Caki2 (cell line): ENCODE data around the gene BTBD19. TPM values are rescaled to one million over a fixed set of nuclear protein-coding genes. Genes with fewer than 3 reads are reported as not detected.
"Not testable (repeated sequence)": the region's sequence is repeated elsewhere in the genome, so short reads cannot be mapped to it uniquely, and the experiment has no call there.

Source experiments
- DNase-seq: peaks from one replicate; pipeline ENCODE4 v3.0.0-alpha.2; 2015; ENCODE audit warnings: low read depth
- in situ Hi-C: cut with HindIII; loops from 2 replicates; pipeline ENCODE4 v1.10.0; 2016; ENCODE audit warnings: low sequenced_read_pairs, low pct_unique_long_range_greater_than_20kb, mixed read lengths
- total RNA-seq: library from RNA; depleted of rRNA; stranded (reverse); fragments of >200 nt; shearing (Covaris generic); gene quantifications from 2 replicates; pipeline ENCODE4 v1.2.3, GENCODE V29; 2014; ENCODE audit warnings: low replicate concordance; rRNA removed

The BTBD19 gene, protein sequence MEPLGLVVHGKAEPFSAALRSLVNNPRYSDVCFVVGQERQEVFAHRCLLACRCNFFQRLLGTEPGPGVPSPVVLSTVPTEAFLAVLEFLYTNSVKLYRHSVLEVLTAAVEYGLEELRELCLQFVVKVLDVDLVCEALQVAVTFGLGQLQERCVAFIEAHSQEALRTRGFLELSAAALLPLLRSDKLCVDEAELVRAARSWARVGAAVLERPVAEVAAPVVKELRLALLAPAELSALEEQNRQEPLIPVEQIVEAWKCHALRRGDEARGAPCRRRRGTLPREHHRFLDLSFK
- 1.7 and 1.9 TPM in 2 replicates for total RNA-seq

DNA sequence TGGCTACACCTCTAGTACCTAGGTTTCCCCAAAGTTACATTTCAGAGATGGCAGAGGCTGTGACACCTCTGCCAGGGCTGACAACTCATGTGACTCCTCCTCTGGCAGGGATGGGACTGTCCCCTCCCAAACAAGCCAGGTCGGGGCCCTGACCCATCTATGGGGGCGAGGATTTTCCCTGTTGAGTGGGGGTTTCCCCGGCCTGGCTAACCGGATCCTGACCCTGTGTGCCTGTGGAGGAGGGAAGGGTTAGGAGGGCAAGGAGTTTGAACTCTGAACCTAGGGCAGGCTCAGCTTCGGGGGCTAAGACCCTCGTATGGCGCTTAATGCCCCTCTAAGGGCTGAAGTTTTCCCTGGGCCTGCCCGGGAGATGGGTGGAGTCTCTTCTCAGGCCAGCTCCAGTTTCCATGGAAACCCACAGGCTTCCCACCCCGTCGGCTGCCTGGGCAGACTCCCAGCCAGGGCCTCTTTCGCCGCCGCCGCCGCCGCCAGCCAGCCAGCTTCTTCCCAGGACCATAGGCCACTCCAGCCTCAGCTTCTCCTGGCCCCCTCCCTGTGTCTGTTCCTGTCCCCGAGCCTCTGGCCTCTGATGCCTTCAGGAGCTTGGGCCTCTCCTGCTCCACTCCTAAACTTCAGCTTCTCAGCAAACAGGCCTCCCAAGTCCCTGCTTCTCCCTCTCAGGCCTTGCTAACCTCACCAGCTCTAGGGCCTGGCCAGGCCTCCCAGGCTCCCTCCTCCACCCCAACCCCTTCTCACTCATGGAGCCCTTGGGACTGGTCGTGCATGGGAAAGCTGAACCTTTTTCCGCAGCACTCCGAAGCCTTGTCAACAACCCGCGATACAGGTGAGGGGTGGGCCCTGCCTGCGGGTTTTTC, at the start of gene BTBD19:
Gene BTBD19, plus strand, starts transcription at position 461 of the 875 bp plus-strand sequence. Its CDS starts 298 bp downstream, at position 759.
- in situ Hi-C loops, result no loop called here

DNA sequence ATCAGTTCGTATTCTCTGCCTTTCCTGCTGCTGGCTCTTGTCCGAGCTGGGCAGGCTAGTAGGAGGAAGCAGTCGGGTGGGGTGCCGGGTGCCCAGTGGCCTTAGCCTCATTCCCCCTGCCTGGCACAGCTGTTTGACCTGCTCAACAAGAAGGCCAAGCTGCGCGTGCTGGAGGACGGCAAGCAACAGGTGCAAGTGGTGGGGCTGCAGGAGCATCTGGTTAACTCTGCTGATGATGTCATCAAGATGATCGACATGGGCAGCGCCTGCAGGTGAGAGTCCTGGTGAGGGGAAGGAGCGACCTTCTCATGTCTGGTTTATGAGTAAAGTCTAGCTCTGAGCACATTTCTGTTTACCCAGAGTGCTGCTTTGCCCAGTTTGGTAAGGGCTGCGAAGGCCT, 49.2 kb upstream of the BTBD19 start:
- no peak for DNase-seq

More for the DNA sequence above, at the start of gene BTBD19:
- peak; percentile 80 for DNase-seq

DNA sequence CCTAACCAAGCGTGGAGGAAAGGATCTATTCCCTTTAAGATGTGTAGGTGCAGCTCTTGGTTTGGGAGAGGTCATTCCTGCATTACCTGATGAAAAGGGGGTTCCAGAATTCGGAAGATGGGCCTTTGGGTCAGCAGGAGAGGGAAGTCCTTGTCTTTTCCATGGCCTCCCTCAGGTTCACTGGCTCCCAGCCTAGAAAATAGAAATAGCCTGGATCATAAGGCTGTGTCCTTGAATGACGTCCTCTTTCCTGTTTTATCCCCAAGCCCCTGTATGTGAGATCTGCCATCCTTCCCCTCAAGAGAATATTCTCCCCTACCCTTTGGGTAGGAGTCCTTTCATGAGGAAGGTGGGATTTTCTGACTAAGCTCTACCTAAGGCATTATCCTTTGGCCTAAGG, 47.4 kb upstream of the BTBD19 start:
- DNase-seq, result no peak
- in situ Hi-C loops, result no loop called here

More for the DNA sequence above, 49.2 kb upstream of the BTBD19 start:
- in situ Hi-C loops, result no loop called here

- DNase-seq, in situ Hi-C loops: not testable (repeated sequence)
Measured at GRCh38 chr1:44766421-44766820, 41.9 kb upstream of the BTBD19 start.

GRCh38 chr1:44775078-44775929, 33.0 kb upstream of the BTBD19 start, which contains the start of gene RPS8:
RPS8 (plus strand) TSS chr1:44775540; CDS start chr1:44775597, 57 bp downstream.
- in situ Hi-C loops, result no loop called here
- DNase-seq, result peak; percentile 88

DNA sequence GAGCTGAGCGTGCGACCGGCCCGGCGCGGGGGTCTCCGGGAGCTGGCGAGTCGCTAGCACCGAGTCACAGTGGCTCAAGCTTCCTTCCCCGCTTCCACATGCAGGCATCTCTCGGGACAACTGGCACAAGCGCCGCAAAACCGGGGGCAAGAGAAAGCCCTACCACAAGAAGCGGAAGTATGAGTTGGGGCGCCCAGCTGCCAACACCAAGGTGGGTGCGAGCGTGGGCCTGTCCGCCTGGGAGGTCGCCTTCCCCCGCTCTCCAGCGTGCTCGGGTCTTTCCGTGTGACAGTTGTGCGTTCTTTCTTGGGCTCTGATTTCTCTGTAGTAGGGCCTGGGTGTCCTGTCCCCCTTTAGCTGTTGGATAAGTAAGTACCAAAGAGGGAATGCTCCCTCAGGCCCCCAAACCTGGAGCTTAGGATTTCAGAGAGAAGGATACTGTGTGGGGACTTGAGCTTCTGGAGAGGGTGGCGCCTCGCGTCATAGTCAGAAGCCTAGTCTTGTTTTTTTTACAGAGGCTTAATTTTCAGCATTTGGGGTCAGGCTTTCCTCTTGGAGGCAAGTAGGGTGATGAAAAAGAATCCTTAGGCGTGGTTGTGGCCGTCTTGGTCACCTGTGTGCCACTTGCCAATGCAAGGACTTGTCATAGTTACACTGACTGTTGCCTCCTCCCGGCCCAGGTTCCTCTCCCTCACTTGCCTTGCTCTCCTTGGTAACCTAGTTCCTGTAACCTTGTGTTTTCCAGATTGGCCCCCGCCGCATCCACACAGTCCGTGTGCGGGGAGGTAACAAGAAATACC, 32.2 kb upstream of the BTBD19 start:
- peak; percentile 34 for DNase-seq
- in situ Hi-C loops, result no loop called here

GRCh38 chr1:44776730-44777068, 31.6 kb upstream of the BTBD19 start:
- in situ Hi-C loops, result no loop called here
- DNase-seq, result no peak

GRCh38 chr1:44777547-44777946, 30.8 kb upstream of the BTBD19 start:
- in situ Hi-C loops, result no loop called here
- DNase-seq, result no peak

DNA sequence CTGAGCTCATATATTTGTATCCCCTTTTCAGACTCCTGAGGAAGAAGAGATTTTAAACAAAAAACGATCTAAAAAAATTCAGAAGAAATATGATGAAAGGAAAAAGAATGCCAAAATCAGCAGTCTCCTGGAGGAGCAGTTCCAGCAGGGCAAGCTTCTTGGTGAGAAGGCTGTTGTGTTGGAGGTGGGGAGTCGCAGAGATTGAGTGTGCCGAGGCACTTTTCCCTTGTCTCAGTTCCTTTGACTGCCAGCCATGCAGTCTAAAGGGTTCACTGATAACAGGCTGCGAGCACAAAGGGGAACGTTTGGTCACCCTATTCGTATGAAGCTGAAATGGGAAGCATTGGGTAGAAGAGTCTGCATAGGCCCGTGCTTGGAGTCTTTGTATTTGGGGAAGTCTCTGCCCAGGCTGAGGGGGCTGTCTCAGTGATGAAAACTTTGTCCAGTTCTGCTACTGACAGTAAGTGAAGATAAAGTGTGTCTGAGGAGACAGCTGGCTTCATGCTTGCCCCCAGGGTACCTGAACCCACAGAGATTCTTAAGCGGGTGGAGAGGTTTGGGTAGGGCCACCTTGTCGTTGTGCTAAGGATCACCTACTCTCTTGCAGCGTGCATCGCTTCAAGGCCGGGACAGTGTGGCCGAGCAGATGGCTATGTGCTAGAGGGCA, 30.2 kb upstream of the BTBD19 start:
- no peak for DNase-seq
- in situ Hi-C loops, result no loop called here

DNA sequence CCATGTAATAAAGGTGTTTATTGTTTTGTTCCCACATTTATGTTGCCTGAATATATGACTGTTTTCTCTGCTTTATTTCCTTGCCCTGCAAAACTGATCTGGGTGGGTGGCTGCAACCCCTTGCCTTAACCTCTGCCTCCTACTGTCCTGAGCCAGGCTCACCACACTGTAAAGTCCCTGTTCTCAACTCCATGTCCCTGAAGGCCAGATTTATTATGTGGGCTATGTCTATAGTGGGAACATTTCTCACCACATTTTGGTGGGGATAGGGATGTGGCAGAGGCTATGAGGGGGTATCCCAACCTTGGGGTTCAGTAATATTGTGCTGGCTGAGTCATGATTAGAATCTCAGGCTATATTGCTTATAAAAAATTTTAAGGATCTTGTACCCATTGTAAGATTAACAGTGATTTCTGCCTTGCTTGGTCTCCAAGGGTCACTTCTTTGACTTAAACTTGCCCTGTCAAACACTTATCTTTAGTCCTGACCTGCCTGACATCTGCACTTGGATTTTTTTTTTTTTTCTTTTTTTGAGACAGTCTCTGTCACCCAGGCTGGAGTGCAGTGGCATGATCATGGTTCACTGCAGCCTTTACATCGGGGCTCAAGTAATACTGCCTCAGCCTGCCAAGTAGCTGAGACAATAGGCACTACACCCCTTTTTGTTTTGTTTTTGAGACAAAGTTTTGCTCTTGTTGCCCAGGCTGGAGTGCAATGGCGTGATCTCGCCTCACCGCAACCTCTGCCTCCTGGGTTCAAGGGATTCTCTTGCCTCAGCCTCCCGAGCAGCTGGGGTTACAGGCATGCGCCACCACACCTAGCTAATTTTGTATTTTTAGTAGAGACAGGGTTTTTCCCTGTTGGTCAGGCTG, 29.4 kb upstream of the BTBD19 start:
- in situ Hi-C loops, result no loop called here

GRCh38 chr1:44780583-44781121, 27.7 kb upstream of the BTBD19 start:
- in situ Hi-C loops, result no loop called here
- DNase-seq, result no peak

More for the DNA sequence above, 29.4 kb upstream of the BTBD19 start:
- no peak for DNase-seq

- in situ Hi-C loops, result no loop called here
- DNase-seq, result no peak
Measured at GRCh38 chr1:44783697-44784093, 24.6 kb upstream of the BTBD19 start.

DNA sequence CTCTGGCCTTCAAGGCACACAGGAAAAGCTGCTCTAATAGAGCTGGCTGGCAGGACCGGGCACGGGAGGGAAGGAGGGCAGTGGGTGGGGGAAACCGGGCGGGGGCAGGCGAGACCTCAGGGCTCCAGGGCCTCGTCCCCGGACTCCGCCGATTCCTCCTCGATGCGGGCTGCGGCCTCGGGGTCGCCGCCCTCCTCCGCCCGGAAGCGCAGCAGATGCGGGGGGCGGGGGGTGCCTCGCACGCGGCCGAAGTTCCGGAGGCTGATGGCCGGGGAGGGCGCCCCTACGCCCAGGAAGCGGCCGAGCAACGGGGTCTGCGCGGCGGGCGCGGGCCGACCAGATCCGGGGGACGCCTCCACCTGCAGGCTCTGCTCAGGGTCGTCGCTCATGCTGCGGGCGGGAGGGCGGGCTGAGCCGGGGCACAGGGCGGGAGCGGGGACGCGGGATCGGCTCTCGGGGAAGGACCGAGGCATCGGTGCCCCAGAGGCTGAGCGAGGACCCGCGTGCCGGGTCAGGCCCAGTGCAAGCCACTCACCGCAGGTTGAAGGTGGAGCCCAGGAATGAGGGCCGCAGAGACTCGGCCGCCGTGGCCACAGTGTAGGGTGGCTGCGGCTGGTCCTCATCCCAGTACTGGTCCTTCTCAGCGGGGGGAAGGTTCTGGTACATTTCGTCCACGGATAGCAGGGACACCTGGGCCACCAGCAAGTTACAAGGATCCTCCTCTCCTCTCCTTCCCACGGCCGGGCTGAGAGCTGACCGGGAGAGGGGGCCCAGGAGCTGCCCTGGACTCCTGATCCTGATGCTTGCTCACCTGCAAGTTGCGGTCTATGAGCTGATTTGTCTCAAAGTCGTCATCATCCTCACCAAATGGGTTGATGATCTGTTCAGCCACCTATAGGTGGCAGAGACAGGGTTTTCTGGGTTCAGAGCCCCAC, 24.0 kb upstream of the BTBD19 start:
- DNase-seq, result no peak
- in situ Hi-C loops, result no loop called here

DNA sequence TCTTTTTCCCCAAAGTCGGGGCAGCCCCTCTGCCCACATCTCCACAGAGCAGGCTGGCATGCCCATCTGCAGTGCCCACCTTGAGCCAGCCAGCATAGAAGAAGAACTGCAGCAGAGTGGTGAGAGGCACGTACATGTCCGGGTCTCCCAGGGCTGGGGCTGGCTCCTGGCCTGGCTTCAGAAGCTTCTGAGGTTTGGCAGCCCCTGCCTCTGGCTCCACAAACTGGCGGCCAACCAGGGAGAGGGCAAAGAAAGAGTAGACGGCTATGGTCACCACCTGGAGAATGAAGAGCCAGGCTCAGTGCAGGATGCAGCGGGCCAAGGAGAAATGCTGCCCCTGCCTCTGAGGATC, 23.3 kb upstream of the BTBD19 start:
- DNase-seq, result no peak
- in situ Hi-C loops, result no loop called here

- DNase-seq, result no peak
- in situ Hi-C loops, result no loop called here
Measured at GRCh38 chr1:44785501-44786137, 22.7 kb upstream of the BTBD19 start.
